CD4-positive, alpha-beta T cell (primary cell): ENCODE data around the gene CCN5. TPM values are rescaled to one million over a fixed set of nuclear protein-coding genes. Genes with fewer than 3 reads are reported as not detected.

Experiments used
- ATAC-seq: fragments of 200-7000 bp; cut with Tn5 transposase; one replicate; pipeline ENCODE4 v1.10.0; 2022; ENCODE audit warnings: mild to moderate bottlenecking; ENCODE audit not compliant: poor library complexity
- CTCF ChIA-PET: fragments of 350-600 bp; sonication (Branson Sonifier 250); formaldehyde crosslinking; loops from one replicate; lab custom pipeline; 2021; ENCODE audit warnings: antibody characterized with exemption, inconsistent platforms; lab: Charles Lee
- POLR2A ChIA-PET: fragments of 350-600 bp; sonication (Branson Sonifier 250); formaldehyde crosslinking; loops from one replicate; lab custom pipeline; 2021; ENCODE audit warnings: antibody characterized with exemption, inconsistent platforms; lab: Charles Lee
- DNase-seq, 14 experiments: peaks; one replicate each; pipeline ENCODE4 v3.0.0-alpha.2; 2013 to 2020; ENCODE audit warnings: mixed read lengths in 2 of 14
- H3K27ac ChIP-seq, 2 donors: one replicate each; pipeline versions ENCODE4 v1.5.1 to v1.7.0; 2013; ENCODE audit warnings: low read length in 2 of 2, low read depth in 1 of 2, mild to moderate bottlenecking in 1 of 2
- H3K27me3 ChIP-seq, 2 experiments: 1 replicate in 1 of 2; 2 replicates in 1 of 2; pipeline versions ENCODE4 v1.6.1 to v1.7.0; 2013; ENCODE audit warnings: low read length in 2 of 2, control low read depth in 1 of 2, mild to moderate bottlenecking in 1 of 2, moderate library complexity in 1 of 2; ENCODE audit not compliant: insufficient read depth in 2 of 2, control insufficient read depth in 1 of 2
- H3K36me3 ChIP-seq: one replicate; pipeline ENCODE4 v1.6.1; 2013; ENCODE audit warnings: low read length, control low read depth; ENCODE audit not compliant: insufficient read depth
- H3K4me1 ChIP-seq: one replicate; pipeline ENCODE4 v1.6.1; 2013; ENCODE audit warnings: low read length, control low read depth; ENCODE audit not compliant: insufficient read depth
- H3K4me3 ChIP-seq: one replicate; pipeline ENCODE4 v1.5.1; 2013; ENCODE audit warnings: mild to moderate bottlenecking, low read length, moderate library complexity
- H3K9me3 ChIP-seq, 2 experiments: 1 replicate in 1 of 2; 2 replicates in 1 of 2; pipeline versions ENCODE4 v1.6.1 to v1.7.0; 2013; ENCODE audit warnings: low read length in 2 of 2, mild to moderate bottlenecking in 2 of 2, control low read depth in 1 of 2, moderate library complexity in 1 of 2; ENCODE audit not compliant: control insufficient read depth in 1 of 2, insufficient read depth in 1 of 2
- H3K27ac Mint-ChIP-seq: one replicate; pipeline ENCODE4 v1.8.0; 2020; ENCODE audit warnings: mixed read lengths
- H3K27me3 Mint-ChIP-seq: one replicate; pipeline ENCODE4 v1.8.0; 2021; ENCODE audit warnings: mixed read lengths
- H3K36me3 Mint-ChIP-seq: one replicate; pipeline ENCODE4 v1.8.0; 2021; ENCODE audit warnings: low read depth, mixed read lengths
- H3K4me1 Mint-ChIP-seq: one replicate; pipeline ENCODE4 v1.8.0; 2021; ENCODE audit warnings: low read depth, mixed read lengths
- H3K4me3 Mint-ChIP-seq: one replicate; pipeline ENCODE4 v1.8.0; 2020; ENCODE audit warnings: mild to moderate bottlenecking, mixed read lengths
- H3K9me3 Mint-ChIP-seq: one replicate; pipeline ENCODE4 v1.8.0; 2020; ENCODE audit warnings: mixed read lengths
- intact Hi-C, 2 experiments: fragments of 100-400 bp; cut with DNase I in 1 of 2; cut with micrococcal nuclease in 1 of 2; formaldehyde crosslinking; loops; one replicate each; pipeline versions ENCODE4 v1.15.1 to v1.9.0; 2023 to 2025; cut with DNase I, micrococcal nuclease
- total RNA-seq, 174 experiments: library from RNA in 2 of 174; stranded (reverse) in 2 of 174; gene quantifications; one replicate each; pipeline ENCODE4 v1.2.3 and lab custom pipeline; 2021 to 2026
- TF ChIP-seq, protein P1 (sequence below): fragments of 200-600 bp; IDR thresholded peaks from one replicate; pipeline ENCODE4 v1.8.0; 2022; ENCODE audit warnings: antibody characterized with exemption, mild to moderate bottlenecking

The CCN5 gene
- total RNA-seq, 2 experiments from 2014 or later = not detected

DNA sequence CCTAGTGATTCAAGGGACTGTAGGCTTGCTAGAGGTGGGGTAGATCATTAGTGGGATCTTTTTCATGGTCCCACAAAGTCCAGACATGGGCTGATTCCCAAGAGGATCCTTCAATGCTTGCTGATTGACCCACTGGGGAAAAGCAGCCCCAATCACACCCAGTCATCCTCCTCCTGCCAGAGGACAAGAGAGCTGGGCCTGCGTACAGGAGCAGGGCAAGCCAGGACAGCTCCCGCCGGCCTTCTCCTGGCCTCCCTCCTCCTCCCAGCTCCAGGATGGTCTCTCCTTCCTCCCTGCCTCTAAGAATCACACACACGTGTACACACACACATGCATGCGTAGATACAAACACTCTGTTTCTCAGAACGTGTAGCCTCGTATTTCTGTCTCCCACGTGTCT, 57.5 kb downstream of the CCN5 start:
- no peaks in the 10 kb centered on the region for H3K4me1 Mint-ChIP-seq
- DNase-seq = no peak
- POLR2A ChIA-PET = no interaction called here
- H3K9me3 Mint-ChIP-seq = no peaks in the 10 kb centered on the region
- Histone ChIP-seq H3K4me3 (no peak overlapping the region), H3K4me1 (no peaks in the 10 kb centered on the region), H3K36me3 (no peaks in the 10 kb centered on the region), H3K27me3 (peaks cover 0 to 2% of the 10 kb centered on the region in 2 experiments), H3K9me3 (no peaks in the 10 kb centered on the region), H3K27ac (no peak overlapping the region)
- ATAC-seq = no peak
- H3K4me3 Mint-ChIP-seq = no peak overlapping the region
- intact Hi-C loops = no loop called here
- CTCF ChIA-PET = no interaction called here
- no peaks in the 10 kb centered on the region for H3K36me3 Mint-ChIP-seq
- H3K27me3 Mint-ChIP-seq = peaks cover 17% of the 10 kb centered on the region
- no peak overlapping the region for H3K27ac Mint-ChIP-seq
- TF ChIP-seq, protein P1, sequence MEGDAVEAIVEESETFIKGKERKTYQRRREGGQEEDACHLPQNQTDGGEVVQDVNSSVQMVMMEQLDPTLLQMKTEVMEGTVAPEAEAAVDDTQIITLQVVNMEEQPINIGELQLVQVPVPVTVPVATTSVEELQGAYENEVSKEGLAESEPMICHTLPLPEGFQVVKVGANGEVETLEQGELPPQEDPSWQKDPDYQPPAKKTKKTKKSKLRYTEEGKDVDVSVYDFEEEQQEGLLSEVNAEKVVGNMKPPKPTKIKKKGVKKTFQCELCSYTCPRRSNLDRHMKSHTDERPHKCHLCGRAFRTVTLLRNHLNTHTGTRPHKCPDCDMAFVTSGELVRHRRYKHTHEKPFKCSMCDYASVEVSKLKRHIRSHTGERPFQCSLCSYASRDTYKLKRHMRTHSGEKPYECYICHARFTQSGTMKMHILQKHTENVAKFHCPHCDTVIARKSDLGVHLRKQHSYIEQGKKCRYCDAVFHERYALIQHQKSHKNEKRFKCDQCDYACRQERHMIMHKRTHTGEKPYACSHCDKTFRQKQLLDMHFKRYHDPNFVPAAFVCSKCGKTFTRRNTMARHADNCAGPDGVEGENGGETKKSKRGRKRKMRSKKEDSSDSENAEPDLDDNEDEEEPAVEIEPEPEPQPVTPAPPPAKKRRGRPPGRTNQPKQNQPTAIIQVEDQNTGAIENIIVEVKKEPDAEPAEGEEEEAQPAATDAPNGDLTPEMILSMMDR = no peak

DNA sequence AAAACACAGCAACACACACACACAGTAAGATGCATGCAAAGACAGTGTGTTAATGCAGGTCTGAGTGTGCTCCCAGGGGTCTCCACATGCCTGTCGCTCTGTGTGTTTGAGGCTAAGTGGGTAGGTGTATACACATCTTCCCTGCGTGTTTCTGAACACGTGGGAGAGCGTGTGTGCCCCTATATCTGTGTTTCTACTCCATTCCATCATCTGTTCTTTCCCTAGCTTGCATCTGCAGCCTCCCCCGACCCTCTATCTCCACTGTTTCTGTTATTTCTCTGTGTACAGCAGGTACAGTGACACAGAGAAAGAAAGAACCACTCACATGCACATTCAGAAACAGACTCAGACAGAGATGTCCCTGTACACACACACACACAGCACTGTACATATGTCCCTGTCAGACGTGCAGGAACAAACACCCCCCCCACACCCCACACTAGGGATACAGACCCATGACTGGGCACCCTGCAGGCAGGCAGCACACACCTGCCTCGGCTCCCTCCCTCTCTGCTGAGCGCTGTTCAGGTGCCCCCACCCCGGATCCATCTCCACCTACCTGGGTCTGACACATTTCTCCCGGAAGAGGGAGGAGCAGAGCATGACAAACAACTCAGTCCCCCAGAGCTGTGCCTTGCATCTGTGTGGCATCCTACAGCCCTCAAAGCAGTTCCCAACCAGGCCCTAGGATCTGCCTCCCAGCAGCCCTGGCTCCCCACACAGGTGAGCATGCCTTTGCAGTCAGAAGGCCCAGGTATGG, 58.1 kb downstream of the CCN5 start:
- CTCF ChIA-PET = no interaction called here
- Mint-ChIP-seq H3K27me3 (peaks cover 17% of the 10 kb centered on the region), H3K36me3 (no peaks in the 10 kb centered on the region), H3K4me3 (no peak overlapping the region), H3K9me3 (no peaks in the 10 kb centered on the region), H3K4me1 (no peaks in the 10 kb centered on the region), H3K27ac (no peak overlapping the region)
- TF ChIP-seq, protein P1 = no peak
- H3K4me1 ChIP-seq = no peaks in the 10 kb centered on the region
- no peaks in the 10 kb centered on the region for H3K36me3 ChIP-seq
- H3K27me3 ChIP-seq = peaks cover 0 to 2% of the 10 kb centered on the region in 2 experiments
- intact Hi-C loops = no loop called here
- ATAC-seq (no peak), DNase-seq (no peak)
- POLR2A ChIA-PET = no interaction called here
- no peaks in the 10 kb centered on the region for H3K9me3 ChIP-seq
- H3K4me3 ChIP-seq = no peak overlapping the region
- no peak overlapping the region for H3K27ac ChIP-seq

DNA sequence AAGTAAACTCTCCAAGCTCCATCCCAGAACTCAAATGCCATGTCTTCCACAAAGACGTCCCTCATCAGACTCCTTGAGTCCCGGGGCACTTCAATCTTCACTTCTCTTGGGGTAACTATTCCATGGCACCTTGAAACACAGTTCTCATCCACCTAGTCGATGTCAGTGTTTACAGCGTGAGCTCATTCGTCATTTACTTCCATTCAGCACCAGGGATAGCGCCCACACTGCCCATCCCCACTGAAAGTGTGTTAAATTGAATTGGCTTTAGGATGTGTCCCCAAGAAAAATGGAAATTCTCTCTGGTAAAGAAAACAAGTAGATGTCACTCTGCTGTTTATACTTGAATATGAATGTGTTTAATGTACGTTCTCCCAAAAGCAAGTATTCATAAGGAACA, 61.8 kb downstream of the CCN5 start:
- Histone ChIP-seq H3K27ac (no peak overlapping the region), H3K4me3 (no peak overlapping the region), H3K36me3 (no peaks in the 10 kb centered on the region), H3K4me1 (no peaks in the 10 kb centered on the region), H3K27me3 (peaks cover 0 to 5% of the 10 kb centered on the region in 2 experiments), H3K9me3 (no peaks in the 10 kb centered on the region)
- Mint-ChIP-seq H3K27ac (no peak overlapping the region), H3K4me1 (no peaks in the 10 kb centered on the region), H3K9me3 (no peaks in the 10 kb centered on the region), H3K36me3 (no peaks in the 10 kb centered on the region), H3K27me3 (peaks cover 22% of the 10 kb centered on the region), H3K4me3 (no peak overlapping the region)
- ATAC-seq = no peak
- ChIA-PET CTCF (no interaction called here), POLR2A (no interaction called here)
- TF ChIP-seq, protein P1 = no peak
- no peak for DNase-seq
- intact Hi-C loops = no loop called here

Other genes with a start within 250 kb of the CCN5 start
- 1 to 10 TPM; 9.0 to 9.9 TPM for gene TTPAL, start 239.5 kb upstream of the CCN5 start, total RNA-seq
- 10 to 100 TPM; 39.5 to 40.2 TPM for gene SERINC3, start 193.3 kb upstream of the CCN5 start, total RNA-seq
- gene PKIG, start 132.8 kb upstream of the CCN5 start, total RNA-seq = 1 to 10 TPM; 1.7 to 2.4 TPM
- 10 to 100 TPM; 31.7 to 32.8 TPM for gene ADA, start 63.7 kb upstream of the CCN5 start, total RNA-seq
- not detected for gene KCNK15, start 30.5 kb downstream of the CCN5 start, total RNA-seq
- gene RIMS4, start 95.2 kb downstream of the CCN5 start, total RNA-seq = not detected
- 100 to 1,000 TPM; 163 to 167 TPM for gene YWHAB, start 170.3 kb downstream of the CCN5 start, total RNA-seq
- gene PABPC1L, start 194.7 kb downstream of the CCN5 start, total RNA-seq = 10 to 100 TPM; 22.8 to 27.5 TPM
- 1 to 10 TPM; 5.6 to 5.9 TPM for gene TOMM34, start 245.0 kb downstream of the CCN5 start, total RNA-seq